ENCODE measurements around the gene PEX13. TPM values are rescaled to one million over a fixed set of nuclear protein-coding genes. Genes with fewer than 3 reads are reported as not detected.
"Not testable (repeated sequence)": the region's sequence is repeated elsewhere in the genome, so short reads cannot be mapped to it uniquely, and the experiment has no call there.

Gene PEX13
- total and polyA plus RNA-seq, 7 experiments from 2014 or later: 7.2 to 23.6 (median 15.8) TPM

DNA sequence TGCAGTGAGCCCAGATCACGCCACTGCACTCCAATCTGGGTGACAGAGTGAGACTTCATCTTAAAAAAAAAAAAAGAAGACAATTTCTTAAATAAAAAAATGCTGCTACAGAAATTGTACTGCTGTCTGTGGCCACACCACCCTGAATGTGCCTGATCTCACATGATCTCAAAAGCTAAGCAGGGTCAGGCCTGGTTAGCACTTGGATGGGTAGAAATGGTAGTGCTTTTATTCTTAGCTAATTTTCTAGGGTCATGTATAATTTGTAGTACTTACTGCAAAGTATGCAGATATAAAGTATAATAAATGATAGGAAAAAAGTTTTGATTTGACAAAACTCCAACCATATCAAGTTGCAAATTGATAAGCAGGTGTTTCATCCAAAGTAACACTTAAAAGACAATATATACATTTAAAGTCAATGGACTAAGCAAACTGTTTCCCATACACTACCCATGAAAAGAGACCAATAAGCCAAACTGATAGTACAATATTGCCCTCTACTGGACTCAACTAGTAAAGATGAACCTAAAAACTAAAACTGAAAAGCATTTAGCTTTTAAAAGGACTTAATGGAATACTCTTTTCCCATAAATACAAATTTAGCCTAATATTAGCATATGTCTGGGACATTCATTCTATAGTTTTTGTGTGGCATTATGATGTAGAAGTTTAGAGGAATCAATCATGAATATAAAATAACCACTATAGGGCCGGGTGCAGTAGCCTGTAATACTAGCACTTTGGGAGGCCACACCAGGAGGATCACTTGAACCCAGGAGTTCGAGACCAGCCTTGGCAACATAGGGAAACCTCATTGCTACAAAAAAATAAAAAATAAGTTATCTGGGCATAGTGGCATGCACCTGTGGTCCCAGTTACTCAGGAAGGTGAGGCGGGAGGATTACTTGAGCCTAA is 18.6 kb upstream of the PEX13 start:
- Mint-ChIP-seq H3K27me3 (no peaks in the 10 kb centered on the region), H3K4me1 (no peaks in the 10 kb centered on the region), H3K4me3 (no peak overlapping the region), H3K9me3 (no peaks in the 10 kb centered on the region), H3K36me3 (peaks cover 0 to 4% (median 3%) of the 10 kb centered on the region in 5 donors), H3K27ac (no peak overlapping the region)
- ATAC-seq: peak; percentile 91
- Histone ChIP-seq H3K27ac (ENCODE audit: low read depth, low read length) (no peak overlapping the region), H3K4me3 (ENCODE audit: low read length) (no peak overlapping the region), H3K9me3 (ENCODE audit: control insufficient read depth in 2 of 3, low read length in 3 of 3) (no peaks in the 10 kb centered on the region), H3K36me3 (ENCODE audit: control insufficient read depth in 2 of 3, insufficient read depth in 3 of 3, low read length in 3 of 3) (no peaks in the 10 kb centered on the region), H3K4me1 (ENCODE audit: control insufficient read depth in 2 of 2, insufficient read depth in 2 of 2, low read length in 2 of 2) (no peaks in the 10 kb centered on the region), H3K27me3 (ENCODE audit: control insufficient read depth in 2 of 2, insufficient read depth in 2 of 2, low read length in 2 of 2) (no peaks in the 10 kb centered on the region)
- DNase-seq: peak in 7 of 9 donors; percentile 13 to 63 (median 52)
- intact Hi-C loops (cut with micrococcal nuclease): loop anchor here (1.0 to 5.0 kb wide), 7 partner anchors 34 to 292 kb away; partner anchors contain the start of gene REL (in 1 of the 2)
- ChIA-PET POLR2A (interaction anchor here (1.3 kb wide), 1 partner anchor 207 kb away, joined by 3 read pairs; no protein-coding TSS in a partner anchor), CTCF (interaction anchor here (0.5 to 9.0 kb wide), 22 partner anchors 9 to 291 kb away, joined by 3 to 108 read pairs (median 3); partner anchors contain the start of genes PEX13 and PUS10)

DNA sequence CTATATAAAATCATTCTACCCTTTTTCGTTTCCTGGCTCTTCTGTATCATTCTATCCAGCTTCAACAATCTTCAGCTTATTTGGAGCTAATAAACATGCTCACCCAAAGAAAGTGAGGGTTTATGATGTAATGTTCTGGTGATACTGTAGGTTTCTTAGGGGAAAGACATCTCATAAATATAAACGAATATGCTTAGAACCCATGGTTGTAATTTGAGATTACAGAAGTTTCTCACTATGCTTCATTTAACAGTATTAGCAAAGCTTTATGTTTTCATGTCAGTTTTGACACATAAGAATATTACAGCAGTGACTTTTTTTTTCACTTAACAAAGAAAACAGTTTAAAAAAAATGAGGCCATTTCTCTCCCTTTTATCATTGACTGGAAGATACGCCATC is 11.8 kb upstream of the PEX13 start:
- intact Hi-C loops (cut with micrococcal nuclease): no loop called here
- Mint-ChIP-seq H3K36me3 (peaks cover 0 to 13% (median 0%) of the 10 kb centered on the region in 5 donors), H3K9me3 (no peaks in the 10 kb centered on the region), H3K4me1 (no peaks in the 10 kb centered on the region), H3K27ac (no peak overlapping the region), H3K4me3 (no peak overlapping the region), H3K27me3 (no peaks in the 10 kb centered on the region)
- Histone ChIP-seq H3K4me1 (ENCODE audit: control insufficient read depth in 2 of 2, insufficient read depth in 2 of 2, low read length in 2 of 2) (no peaks in the 10 kb centered on the region), H3K9me3 (ENCODE audit: control insufficient read depth in 2 of 3, low read length in 3 of 3) (no peaks in the 10 kb centered on the region), H3K4me3 (ENCODE audit: low read length) (no peak overlapping the region), H3K36me3 (ENCODE audit: control insufficient read depth in 2 of 3, insufficient read depth in 3 of 3, low read length in 3 of 3) (no peaks in the 10 kb centered on the region), H3K27ac (ENCODE audit: low read depth, low read length) (no peak overlapping the region), H3K27me3 (ENCODE audit: control insufficient read depth in 2 of 2, insufficient read depth in 2 of 2, low read length in 2 of 2) (no peaks in the 10 kb centered on the region)
- POLR2A ChIA-PET: no interaction called here
- DNase-seq (no peak), ATAC-seq (no peak)
- CTCF ChIA-PET: interaction anchor here (0.9 to 9.0 kb wide), 2 partner anchors 8 to 298 kb away, joined by 3 to 108 read pairs; no protein-coding TSS in a partner anchor

DNA sequence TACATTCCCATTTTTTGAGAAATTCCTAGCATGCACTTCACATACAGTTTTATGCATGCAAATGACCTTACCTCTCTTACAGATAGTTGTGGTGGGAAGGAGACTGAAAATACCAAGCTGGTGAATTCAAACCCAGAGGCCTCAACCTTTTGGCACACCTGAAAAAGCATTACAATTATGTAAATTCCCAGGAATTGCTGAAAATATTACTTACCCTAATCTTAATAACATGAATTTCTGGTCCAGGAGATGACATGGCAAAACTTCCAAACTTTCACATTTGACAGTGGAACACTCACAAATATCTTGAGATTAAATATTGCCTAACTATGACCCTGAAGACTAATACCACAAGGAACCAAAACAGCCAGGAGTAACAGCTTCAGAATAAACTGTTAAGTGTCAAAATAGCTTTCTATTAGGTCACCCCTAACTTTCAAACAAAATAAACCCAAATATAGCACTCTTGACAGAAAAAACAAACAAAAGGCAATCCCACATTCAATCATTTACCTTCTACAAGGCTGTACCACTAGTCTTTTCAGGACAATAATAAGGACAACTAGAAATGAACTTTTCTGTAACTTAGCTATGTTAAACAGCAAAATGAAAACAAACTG is 10.9 kb upstream of the PEX13 start:
- Mint-ChIP-seq H3K9me3 (no peaks in the 10 kb centered on the region), H3K27ac (no peak overlapping the region), H3K27me3 (no peaks in the 10 kb centered on the region), H3K4me1 (no peaks in the 10 kb centered on the region), H3K4me3 (no peak overlapping the region), H3K36me3 (peaks cover 0 to 13% (median 0%) of the 10 kb centered on the region in 5 donors)
- H3K36me3 ChIP-seq (ENCODE audit: control insufficient read depth in 2 of 3, insufficient read depth in 3 of 3, low read length in 3 of 3): no peaks in the 10 kb centered on the region
- no peak overlapping the region for H3K4me3 ChIP-seq (ENCODE audit: low read length)
- DNase-seq (no peak), ATAC-seq (no peak)
- H3K9me3 ChIP-seq (ENCODE audit: control insufficient read depth in 2 of 3, low read length in 3 of 3): no peaks in the 10 kb centered on the region
- ChIA-PET CTCF (interaction anchor here (0.9 kb wide), 1 partner anchor 9 kb away, joined by 3 read pairs; no protein-coding TSS in a partner anchor), POLR2A (interaction anchor here (0.6 kb wide), 1 partner anchor 90 kb away, joined by 3 read pairs; no protein-coding TSS in a partner anchor)
- no peaks in the 10 kb centered on the region for H3K4me1 ChIP-seq (ENCODE audit: control insufficient read depth in 2 of 2, insufficient read depth in 2 of 2, low read length in 2 of 2)
- H3K27ac ChIP-seq (ENCODE audit: low read depth, low read length): no peak overlapping the region
- H3K27me3 ChIP-seq (ENCODE audit: control insufficient read depth in 2 of 2, insufficient read depth in 2 of 2, low read length in 2 of 2): no peaks in the 10 kb centered on the region
- intact Hi-C loops (cut with micrococcal nuclease): no loop called here

DNA sequence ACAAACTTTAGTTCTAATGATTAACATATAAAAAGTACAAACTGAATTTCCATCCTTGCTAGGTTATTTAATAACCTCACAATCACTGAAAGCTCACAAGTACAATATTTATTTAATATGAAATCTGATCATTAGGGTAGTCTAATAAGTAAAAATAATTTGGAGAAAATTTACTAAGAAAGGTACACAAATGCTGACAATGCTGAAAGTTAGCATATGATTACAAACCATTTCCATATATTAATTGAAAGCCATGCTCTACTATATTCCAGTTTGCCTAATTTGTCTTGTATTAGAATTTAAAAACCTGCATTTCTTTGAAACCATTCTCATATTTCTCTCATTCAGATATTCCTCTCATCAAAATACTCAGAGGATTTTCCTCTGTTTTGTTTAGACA is 8.2 kb upstream of the PEX13 start:
- Mint-ChIP-seq H3K4me1 (peaks cover 0 to 4% (median 0%) of the 10 kb centered on the region in 7 donors), H3K9me3 (no peaks in the 10 kb centered on the region), H3K27me3 (no peaks in the 10 kb centered on the region), H3K27ac (no peak overlapping the region), H3K36me3 (peaks cover 0 to 13% (median 0%) of the 10 kb centered on the region in 5 donors), H3K4me3 (no peak overlapping the region)
- H3K9me3 ChIP-seq (ENCODE audit: control insufficient read depth in 2 of 3, low read length in 3 of 3): no peaks in the 10 kb centered on the region
- ATAC-seq (no peak), DNase-seq (no peak)
- intact Hi-C loops (cut with micrococcal nuclease): no loop called here
- H3K36me3 ChIP-seq (ENCODE audit: control insufficient read depth in 2 of 3, insufficient read depth in 3 of 3, low read length in 3 of 3): no peaks in the 10 kb centered on the region
- H3K27me3 ChIP-seq (ENCODE audit: control insufficient read depth in 2 of 2, insufficient read depth in 2 of 2, low read length in 2 of 2): no peaks in the 10 kb centered on the region
- no peak overlapping the region for H3K4me3 ChIP-seq (ENCODE audit: low read length)
- POLR2A ChIA-PET: interaction anchor here (0.7 kb wide), 1 partner anchor 422 kb away, joined by 3 read pairs; no protein-coding TSS in a partner anchor
- CTCF ChIA-PET: no interaction called here
- H3K27ac ChIP-seq (ENCODE audit: low read depth, low read length): no peak overlapping the region
- H3K4me1 ChIP-seq (ENCODE audit: control insufficient read depth in 2 of 2, insufficient read depth in 2 of 2, low read length in 2 of 2): no peaks in the 10 kb centered on the region

DNA sequence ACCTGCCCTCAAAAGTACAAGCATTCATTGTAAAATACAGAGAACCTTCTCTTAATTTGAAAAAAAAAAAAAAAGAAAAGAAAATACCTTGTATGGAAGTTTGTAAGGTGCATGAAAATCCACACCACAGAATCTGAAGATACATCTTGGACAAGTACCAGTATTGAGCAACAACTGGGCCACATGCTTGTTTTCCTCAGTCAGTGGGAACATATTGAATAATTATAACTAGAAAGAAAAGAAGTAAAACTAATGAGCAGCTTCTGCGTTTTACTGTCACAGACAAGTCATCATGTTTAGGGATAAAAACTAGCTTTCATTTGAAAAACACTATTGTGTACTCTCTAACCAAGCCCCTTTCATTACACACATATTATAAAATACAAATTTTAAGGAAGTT is 5.8 kb upstream of the PEX13 start:
- DNase-seq (no peak), ATAC-seq (no peak)
- Mint-ChIP-seq H3K27me3 (no peaks in the 10 kb centered on the region), H3K36me3 (peaks cover 0 to 5% (median 0%) of the 10 kb centered on the region in 5 donors), H3K27ac (no peak overlapping the region), H3K4me1 (peaks cover 5 to 25% (median 20%) of the 10 kb centered on the region in 7 donors), H3K9me3 (no peaks in the 10 kb centered on the region), H3K4me3 (no peak overlapping the region)
- Histone ChIP-seq H3K27ac (ENCODE audit: low read depth, low read length) (no peak overlapping the region), H3K9me3 (ENCODE audit: control insufficient read depth in 2 of 3, low read length in 3 of 3) (no peaks in the 10 kb centered on the region), H3K36me3 (ENCODE audit: control insufficient read depth in 2 of 3, insufficient read depth in 3 of 3, low read length in 3 of 3) (no peaks in the 10 kb centered on the region), H3K4me3 (ENCODE audit: low read length) (no peak overlapping the region), H3K27me3 (ENCODE audit: control insufficient read depth in 2 of 2, insufficient read depth in 2 of 2, low read length in 2 of 2) (no peaks in the 10 kb centered on the region), H3K4me1 (ENCODE audit: control insufficient read depth in 2 of 2, insufficient read depth in 2 of 2, low read length in 2 of 2) (peaks cover 0 to 7% of the 10 kb centered on the region in 2 donors)
- intact Hi-C loops (cut with micrococcal nuclease): no loop called here
- CTCF ChIA-PET: no interaction called here
- POLR2A ChIA-PET: no interaction called here

DNA sequence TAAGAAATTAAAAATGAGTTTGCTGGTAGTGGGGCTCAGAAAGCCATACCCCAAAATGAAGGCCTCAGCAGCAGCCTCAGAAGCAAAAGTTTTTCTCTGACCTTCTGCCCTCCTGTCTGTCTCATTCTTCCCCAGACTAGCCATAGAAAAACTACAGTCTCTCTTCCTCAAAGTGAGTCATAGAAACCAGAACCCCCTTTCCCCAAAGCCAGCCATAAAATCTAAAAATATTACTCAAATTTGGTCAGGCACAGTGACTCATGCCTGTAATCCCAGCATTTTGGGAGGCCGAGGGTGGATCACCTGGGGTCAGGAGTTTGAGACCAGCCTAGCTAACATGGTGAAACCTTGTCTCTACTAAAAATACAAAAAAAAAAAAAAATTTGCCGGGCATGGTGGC is 5.2 kb upstream of the PEX13 start:
- H3K9me3 ChIP-seq (ENCODE audit: control insufficient read depth in 2 of 3, low read length in 3 of 3); H3K9me3 Mint-ChIP-seq; DNase-seq; H3K4me1 ChIP-seq (ENCODE audit: control insufficient read depth in 2 of 2, insufficient read depth in 2 of 2, low read length in 2 of 2); H3K27me3 ChIP-seq (ENCODE audit: control insufficient read depth in 2 of 2, insufficient read depth in 2 of 2, low read length in 2 of 2); intact Hi-C loops (cut with micrococcal nuclease); H3K27me3 Mint-ChIP-seq; H3K27ac Mint-ChIP-seq; POLR2A ChIA-PET; CTCF ChIA-PET; H3K4me3 Mint-ChIP-seq; H3K36me3 ChIP-seq (ENCODE audit: control insufficient read depth in 2 of 3, insufficient read depth in 3 of 3, low read length in 3 of 3); H3K36me3 Mint-ChIP-seq; H3K4me3 ChIP-seq (ENCODE audit: low read length); H3K27ac ChIP-seq (ENCODE audit: low read depth, low read length): not testable (repeated sequence)
- peaks cover 5 to 32% (median 21%) of the 10 kb centered on the region in 7 donors for H3K4me1 Mint-ChIP-seq
- ATAC-seq: peak; percentile 30
